Measurements from ENCODE around the gene EIF2B5. TPM values are rescaled to one million over a fixed set of nuclear protein-coding genes. Genes with fewer than 3 reads are reported as not detected.

The EIF2B5 gene
- total and polyA plus RNA-seq, 9 of the 15 experiments (the other 6 are each of a cell fraction or from before 2014, with no cell fraction given), result 19.1 to 92.4 (median 74.0) TPM

DNA sequence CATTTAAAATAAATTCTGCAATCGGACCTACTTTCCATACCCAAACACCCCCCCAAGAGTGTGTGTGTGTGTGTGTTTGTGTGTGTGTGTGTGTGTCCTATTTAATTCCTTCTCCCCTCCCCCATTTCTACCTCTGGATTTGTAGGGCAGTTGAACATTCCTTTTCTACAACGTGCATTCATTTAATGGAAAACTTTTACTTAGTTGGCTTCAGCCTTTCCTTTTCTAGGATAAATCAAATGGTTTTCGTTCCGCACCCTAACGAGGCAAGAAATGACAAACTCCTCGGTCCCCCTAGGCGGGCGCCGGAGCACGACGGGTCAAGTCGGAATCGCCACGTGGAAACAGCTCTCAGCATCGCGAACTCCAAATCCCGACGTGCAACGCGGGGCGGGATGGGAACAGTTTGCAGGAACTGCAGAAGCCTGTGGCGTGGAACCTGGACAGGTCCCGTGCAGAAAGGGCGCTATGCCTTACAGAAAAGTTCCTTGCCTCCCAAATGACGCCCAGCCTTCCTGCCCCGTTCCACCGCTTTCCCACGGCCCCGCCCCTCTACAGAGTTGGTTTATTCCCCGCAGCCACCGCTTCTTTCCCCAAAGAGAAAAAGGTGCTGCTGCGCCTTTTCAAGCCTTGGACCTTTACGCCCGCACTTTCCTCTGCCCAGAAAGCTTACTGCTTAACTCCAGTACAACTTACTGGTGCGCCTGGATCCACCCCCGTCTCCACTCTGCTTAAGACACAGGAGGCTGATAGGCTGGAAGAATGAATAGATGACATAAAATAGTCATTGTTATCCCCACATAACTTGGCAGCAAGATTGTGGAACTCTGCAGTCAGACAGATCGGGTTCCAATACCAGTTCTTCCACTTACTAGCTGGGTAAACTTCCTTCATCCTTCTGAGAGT lies 1.1 kb upstream of the EIF2B5 start (continued):
- TF ChIP-seq C11orf30 (IDR thresholded peaks at IDR 0.05; ENCODE audit: low read depth) (0 out of 2 replicates have a peak, but pooled peaks have one; percentile 17), SNRNP70 (optimal IDR thresholded peaks at IDR 0.05; ENCODE audit: low read depth, low read length) (no peak), ZNF143 (CRISPR knock-in tag; IDR thresholded peaks at IDR 0.05) (peak; percentile 88), CHD2 (IDR thresholded peaks at IDR 0.05; ENCODE audit: low read depth, low read length) (peak; percentile 46; the same call in 1 of the 2 replicates), RCOR1 (IDR thresholded peaks at IDR 0.05; ENCODE audit: borderline replicate concordance in 1 of 2, low read depth in 2 of 2, low read length in 2 of 2) (0 out of 4 replicates have a peak, but pooled peaks of 1 of the 2 experiments have one; percentile 18)
- TF ChIP-seq, protein P1, sequence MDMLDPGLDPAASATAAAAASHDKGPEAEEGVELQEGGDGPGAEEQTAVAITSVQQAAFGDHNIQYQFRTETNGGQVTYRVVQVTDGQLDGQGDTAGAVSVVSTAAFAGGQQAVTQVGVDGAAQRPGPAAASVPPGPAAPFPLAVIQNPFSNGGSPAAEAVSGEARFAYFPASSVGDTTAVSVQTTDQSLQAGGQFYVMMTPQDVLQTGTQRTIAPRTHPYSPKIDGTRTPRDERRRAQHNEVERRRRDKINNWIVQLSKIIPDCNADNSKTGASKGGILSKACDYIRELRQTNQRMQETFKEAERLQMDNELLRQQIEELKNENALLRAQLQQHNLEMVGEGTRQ (CRISPR knock-in tag; IDR thresholded peaks at IDR 0.05), result peak; percentile 66
- TF ChIP-seq, protein P2, sequence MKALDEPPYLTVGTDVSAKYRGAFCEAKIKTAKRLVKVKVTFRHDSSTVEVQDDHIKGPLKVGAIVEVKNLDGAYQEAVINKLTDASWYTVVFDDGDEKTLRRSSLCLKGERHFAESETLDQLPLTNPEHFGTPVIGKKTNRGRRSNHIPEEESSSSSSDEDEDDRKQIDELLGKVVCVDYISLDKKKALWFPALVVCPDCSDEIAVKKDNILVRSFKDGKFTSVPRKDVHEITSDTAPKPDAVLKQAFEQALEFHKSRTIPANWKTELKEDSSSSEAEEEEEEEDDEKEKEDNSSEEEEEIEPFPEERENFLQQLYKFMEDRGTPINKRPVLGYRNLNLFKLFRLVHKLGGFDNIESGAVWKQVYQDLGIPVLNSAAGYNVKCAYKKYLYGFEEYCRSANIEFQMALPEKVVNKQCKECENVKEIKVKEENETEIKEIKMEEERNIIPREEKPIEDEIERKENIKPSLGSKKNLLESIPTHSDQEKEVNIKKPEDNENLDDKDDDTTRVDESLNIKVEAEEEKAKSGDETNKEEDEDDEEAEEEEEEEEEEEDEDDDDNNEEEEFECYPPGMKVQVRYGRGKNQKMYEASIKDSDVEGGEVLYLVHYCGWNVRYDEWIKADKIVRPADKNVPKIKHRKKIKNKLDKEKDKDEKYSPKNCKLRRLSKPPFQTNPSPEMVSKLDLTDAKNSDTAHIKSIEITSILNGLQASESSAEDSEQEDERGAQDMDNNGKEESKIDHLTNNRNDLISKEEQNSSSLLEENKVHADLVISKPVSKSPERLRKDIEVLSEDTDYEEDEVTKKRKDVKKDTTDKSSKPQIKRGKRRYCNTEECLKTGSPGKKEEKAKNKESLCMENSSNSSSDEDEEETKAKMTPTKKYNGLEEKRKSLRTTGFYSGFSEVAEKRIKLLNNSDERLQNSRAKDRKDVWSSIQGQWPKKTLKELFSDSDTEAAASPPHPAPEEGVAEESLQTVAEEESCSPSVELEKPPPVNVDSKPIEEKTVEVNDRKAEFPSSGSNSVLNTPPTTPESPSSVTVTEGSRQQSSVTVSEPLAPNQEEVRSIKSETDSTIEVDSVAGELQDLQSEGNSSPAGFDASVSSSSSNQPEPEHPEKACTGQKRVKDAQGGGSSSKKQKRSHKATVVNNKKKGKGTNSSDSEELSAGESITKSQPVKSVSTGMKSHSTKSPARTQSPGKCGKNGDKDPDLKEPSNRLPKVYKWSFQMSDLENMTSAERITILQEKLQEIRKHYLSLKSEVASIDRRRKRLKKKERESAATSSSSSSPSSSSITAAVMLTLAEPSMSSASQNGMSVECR (CRISPR knock-in tag; IDR thresholded peaks at IDR 0.05), result peak; percentile 75; the same call in 1 of the 2 replicates
- TF ChIP-seq, protein P3, sequence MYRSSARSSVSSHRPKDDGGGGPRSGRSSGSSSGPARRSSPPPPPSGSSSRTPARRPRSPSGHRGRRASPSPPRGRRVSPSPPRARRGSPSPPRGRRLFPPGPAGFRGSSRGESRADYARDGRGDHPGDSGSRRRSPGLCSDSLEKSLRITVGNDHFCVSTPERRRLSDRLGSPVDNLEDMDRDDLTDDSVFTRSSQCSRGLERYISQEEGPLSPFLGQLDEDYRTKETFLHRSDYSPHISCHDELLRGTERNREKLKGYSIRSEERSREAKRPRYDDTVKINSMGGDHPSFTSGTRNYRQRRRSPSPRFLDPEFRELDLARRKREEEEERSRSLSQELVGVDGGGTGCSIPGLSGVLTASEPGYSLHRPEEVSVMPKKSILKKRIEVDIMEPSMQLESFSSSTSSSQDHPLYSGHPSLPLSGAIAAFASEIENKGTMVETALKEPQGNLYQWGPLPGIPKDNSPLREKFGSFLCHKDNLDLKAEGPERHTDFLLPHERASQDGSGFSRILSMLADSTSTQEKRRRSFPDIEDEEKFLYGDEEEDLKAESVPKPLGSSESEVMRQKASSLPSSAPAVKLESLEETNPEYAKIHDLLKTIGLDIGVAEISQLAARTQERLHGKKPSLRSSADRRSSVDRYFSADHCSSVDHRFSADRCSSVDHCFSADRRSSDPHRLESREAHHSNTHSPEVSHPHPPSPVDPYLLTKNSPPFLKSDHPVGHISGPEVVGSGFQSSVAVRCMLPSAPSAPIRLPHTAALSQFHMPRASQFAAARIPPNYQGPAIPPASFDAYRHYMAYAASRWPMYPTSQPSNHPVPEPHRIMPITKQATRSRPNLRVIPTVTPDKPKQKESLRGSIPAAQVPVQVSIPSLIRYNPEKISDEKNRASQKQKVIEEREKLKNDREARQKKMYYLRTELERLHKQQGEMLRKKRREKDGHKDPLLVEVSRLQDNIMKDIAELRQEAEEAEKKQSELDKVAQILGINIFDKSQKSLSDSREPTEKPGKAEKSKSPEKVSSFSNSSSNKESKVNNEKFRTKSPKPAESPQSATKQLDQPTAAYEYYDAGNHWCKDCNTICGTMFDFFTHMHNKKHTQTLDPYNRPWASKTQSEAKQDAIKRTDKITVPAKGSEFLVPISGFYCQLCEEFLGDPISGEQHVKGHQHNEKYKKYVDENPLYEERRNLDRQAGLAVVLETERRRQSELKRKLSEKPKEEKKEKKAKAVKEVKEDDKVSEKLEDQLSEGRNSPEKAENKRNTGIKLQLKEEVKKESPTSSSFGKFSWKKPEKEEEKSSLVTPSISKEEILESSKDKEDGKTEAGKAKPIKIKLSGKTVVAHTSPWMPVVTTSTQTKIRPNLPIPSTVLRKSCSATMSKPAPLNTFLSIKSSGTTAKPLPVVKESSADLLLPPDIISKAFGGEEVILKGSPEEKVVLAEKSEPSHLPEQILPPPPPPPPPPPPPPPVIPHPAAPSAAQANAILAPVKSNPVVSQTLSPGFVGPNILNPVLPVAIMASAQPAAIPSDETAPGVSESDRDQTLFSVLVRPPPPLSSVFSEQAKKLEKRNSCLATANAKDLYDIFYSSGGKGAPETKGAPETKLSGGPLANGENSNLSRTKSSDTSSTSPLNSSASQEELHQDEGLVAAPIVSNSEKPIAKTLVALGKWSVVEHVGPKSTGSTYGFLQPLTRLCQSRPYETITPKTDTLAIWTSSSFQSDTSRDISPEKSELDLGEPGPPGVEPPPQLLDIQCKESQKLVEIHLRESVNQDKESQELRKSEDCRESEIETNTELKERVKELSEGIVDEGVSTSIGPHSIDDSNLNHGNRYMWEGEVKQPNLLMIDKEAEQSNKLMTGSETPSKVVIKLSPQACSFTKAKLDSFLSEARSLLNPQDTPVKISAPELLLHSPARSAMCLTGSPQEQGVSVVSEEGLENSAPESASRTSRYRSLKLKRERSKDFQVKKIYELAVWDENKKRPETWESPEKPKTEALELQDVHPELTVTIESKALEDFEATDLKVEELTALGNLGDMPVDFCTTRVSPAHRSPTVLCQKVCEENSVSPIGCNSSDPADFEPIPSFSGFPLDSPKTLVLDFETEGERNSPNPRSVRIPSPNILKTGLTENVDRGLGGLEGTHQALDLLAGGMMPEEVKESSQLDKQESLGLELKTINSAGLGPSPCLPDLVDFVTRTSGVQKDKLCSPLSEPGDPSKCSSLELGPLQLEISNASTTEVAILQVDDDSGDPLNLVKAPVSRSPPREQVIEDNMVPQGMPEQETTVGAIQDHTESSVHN (IDR thresholded peaks at IDR 0.05; ENCODE audit: borderline replicate concordance in 1 of 2, low read depth in 1 of 2), result 0 out of 4 replicates have a peak, but pooled peaks of 1 of the 2 experiments have one; percentile 55
- TF ChIP-seq, protein P4, sequence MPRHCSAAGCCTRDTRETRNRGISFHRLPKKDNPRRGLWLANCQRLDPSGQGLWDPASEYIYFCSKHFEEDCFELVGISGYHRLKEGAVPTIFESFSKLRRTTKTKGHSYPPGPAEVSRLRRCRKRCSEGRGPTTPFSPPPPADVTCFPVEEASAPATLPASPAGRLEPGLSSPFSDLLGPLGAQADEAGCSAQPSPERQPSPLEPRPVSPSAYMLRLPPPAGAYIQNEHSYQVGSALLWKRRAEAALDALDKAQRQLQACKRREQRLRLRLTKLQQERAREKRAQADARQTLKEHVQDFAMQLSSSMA (CRISPR knock-in tag; IDR thresholded peaks at IDR 0.05), result no peak
